ENCODE data around the gene RPS2.

DNA sequence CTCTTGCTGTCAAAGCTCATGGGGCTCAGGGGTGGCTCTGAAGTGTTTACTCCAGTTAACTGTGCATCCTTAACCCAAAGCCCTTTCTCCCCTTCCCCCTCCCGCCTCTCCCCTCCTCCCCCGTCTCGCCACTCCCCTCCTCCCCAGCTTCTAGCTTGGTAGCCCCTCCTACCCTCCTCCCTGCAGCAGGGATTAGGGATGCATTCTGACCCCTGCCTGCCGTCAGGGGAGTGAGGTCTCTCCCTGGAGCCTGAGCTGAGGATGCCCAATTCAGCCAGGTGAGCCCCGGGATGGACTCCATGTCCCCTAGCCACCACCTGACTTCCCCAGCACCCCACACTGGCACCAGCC is 48.0 kb downstream of the RPS2 start:
- TF ChIP-seq CTCF (conservative IDR thresholded peaks at IDR 0.05; ENCODE audit: low read length) (no peak), EZH2phosphoT487 (IDR thresholded peaks at IDR 0.05; ENCODE audit: borderline replicate concordance, low read depth, low read length) (no peak)

Data from OCI-LY7 (cell line).